HG02840 (cell line): ENCODE measurements around the gene ZKSCAN7.
"Not testable (repeated sequence)": the region's sequence is repeated elsewhere in the genome, so short reads cannot be mapped to it uniquely, and the experiment has no call there.

Experiments
- ATAC-seq: cut with Tn5 transposase; IDR thresholded peaks from one replicate; pipeline ENCODE4 v1.9.1; 2021; ENCODE audit warnings: mild to moderate bottlenecking, moderate library complexity, moderate number of reproducible peaks; ENCODE audit not compliant: unreplicated experiment, low FRiP score

The ZKSCAN7 gene

DNA sequence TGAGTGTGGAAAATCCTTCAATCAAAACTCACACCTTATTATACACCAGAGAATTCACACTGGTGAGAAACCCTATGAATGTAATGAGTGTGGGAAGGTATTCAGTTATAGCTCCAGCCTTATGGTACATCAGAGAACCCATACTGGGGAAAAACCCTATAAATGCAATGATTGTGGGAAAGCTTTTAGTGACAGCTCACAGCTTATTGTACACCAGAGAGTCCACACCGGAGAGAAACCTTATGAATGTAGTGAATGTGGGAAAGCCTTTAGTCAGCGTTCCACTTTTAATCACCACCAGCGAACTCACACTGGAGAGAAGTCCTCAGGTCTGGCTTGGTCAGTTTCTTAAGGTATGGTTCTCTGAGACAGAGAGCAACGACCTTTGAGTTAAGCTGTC, 16.0 kb downstream of the ZKSCAN7 start:
- no peak for ATAC-seq

DNA sequence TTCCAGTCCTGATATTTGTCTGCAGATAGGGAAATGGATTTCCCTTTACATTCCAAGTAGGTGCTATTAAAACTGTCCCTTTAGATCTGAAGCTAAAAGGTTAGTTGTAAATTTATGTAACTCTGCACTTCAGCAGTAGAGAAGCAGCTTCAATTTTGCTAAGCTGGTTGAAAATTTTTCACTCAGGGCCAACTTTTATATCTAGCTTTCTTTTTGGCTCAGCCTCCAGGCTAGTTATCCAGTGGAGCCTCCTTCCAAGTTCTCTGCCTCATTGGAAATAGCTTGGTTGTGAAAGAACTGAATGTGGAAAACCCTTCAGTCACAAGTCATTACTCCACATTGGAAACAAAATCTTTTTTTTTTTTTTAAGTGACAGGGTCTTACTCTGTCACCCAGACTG, 21.6 kb downstream of the ZKSCAN7 start:
- ATAC-seq: no peak

DNA sequence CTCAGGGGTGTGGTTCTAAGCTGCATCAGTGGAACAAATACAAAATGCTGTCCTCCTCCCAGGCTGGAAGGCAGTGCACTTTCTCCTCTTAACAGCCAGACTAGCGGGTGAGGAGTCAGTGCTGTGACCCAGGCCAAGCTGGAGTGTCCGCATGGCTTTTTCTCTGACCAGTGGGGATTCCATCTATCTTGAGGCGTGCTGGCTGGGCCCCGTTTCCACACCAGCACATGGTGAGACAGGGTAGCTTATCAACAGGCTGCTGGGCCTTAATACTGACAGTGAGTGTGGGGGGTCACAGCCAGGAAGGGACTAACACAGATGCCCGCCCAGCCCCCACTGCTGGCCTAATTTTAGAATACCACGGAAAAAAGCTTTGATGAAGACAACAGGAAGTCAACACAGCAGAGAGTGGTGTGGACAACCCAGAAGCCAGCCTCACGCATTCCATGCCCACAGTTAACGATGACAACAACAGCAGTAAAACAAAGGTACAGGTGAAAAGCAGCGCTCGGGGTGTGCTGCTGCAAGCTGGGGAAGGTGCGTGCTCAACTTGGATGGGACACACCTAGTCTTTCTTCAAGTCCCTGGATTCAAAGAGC, 22.5 kb downstream of the ZKSCAN7 start:
- ATAC-seq: not testable (repeated sequence)

DNA sequence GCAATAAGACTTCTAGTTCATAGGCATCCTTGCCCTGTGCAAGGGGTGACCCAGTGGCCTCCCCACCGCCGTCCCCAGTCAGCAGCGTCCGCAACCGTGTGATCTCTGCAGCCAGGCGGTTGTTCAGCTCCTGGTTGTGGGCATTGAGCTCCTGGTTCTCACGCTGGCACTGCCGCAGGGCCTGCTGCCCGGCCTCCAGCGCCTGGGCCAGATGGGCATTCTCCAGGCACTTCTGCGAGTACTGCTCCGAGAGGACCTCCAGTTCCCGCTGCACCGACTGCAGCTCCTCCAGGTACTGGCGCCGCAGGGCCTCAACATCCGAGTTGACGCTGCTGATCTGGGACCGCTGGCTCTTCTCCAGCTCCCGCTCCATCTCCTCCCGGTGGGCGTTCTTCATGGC, 23.3 kb downstream of the ZKSCAN7 start:
- not testable (repeated sequence) for ATAC-seq

DNA sequence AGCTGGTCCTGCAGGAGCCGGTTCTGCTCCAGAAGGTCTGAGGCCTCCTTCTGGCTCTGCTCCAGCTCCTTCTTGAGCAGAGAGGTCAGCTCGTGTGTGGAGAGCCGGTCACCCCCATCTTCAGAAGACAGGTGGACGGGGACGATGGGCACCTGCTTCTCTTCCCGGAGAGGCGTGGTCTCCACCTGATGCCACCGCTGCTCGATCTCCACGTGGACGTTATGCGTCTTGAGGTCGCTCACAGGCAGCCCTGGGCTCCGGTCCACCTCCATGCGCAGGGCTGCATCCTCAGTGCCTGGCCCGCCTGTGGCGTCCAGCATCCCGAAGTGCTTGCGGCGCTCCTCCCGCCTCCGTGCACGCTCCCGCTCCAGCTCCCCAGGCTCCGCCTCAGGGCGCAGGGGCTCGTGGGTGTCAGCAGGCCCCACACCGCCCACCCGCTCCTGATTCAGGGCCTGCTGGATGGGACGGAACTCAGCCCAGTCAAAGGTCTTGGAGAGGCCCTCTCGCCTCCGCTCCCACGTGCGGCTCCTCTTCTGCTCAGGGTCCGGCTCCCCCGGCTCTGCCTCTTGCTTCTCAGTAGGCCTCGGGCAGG, 24.0 kb downstream of the ZKSCAN7 start:
- not testable (repeated sequence) for ATAC-seq

DNA sequence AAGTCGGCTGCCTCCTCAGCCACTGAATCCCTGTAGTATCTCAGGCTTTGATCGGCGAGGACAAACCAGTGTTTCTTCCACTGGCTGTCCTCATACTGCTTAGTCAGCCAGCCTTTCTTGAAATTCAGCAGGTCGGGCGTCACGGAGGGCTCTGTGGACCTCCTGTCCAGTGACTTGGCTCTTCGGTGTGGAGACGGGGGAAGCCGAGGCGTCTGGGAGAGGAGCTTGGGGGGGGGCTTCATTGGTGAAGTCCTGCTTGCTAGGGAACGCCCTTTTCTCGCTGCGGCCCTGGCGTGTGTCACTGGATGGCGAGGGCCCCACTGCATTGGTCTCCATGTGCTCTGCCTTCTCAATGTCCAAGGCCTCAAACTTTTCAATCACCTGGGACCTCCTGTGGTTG, 24.8 kb downstream of the ZKSCAN7 start:
- ATAC-seq: not testable (repeated sequence)

DNA sequence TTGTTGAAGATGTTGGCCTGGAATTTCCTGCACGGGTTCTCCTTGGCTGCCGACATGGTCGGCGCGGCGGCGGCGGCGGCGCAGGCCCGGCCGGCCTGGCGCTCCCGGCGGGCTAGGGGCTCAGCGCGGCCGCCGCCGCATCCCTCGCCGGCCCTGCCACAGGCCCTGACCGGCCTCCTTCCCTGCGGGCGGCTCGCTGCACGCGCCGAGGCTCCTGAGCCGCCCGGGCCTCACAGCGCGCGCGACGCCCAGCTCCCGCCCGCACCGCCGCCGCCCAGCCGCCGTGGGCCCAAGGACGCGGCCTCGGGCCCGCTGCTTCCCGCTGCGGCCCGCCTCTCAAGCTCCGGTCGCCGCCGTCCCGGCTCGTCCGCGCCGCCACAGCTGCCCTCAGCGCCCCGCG, 26.0 kb downstream of the ZKSCAN7 start:
- ATAC-seq: not testable (repeated sequence)

DNA sequence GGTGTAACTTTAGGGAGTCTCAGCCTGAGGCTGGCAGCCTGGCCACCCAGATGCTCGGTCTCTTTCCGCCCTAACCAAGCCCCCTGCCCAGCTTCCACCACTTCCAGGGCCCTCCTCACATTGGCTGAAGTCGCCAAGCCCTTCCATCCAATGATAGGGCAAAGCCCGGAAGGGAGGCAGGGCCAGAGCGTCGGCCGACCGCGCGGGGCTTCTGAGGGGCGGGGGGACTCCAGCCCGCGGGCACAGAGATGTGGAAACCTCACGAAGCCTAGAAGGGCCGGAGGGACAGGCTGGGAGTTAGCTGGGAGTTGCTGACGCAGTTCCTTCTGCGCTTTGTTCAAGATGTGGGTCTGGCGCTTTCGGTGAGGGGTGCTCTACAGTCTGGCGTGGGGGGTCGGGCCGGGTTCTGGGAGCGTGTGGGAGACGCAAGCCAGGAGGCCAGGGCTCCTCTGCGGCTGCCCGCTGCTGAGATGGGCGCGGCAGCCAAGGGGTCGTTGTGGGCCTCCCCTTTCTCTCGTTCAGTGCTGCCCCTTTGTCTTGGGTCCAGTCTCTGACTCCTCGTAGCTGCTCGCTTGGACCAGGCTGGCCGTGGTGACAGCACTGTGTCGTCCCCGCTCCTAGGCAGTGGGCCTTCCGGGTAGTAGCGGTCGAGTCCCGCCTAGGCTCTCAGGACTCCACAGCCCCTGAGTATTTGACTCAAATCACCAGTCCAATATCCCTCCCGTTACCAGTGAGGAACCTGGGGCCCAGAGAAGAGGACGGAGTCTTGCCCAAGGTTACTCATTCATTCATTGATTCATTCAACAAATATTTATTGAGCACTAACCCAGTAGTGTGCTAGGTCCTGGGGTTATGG, 29.9 kb downstream of the ZKSCAN7 start, which contains the start of gene ZNF660:
Gene ZNF660, plus strand, starts transcription at position 319 of the 856 bp plus-strand sequence. CDS start 9,230 bp downstream, outside the sequence.
- no peak for ATAC-seq

DNA sequence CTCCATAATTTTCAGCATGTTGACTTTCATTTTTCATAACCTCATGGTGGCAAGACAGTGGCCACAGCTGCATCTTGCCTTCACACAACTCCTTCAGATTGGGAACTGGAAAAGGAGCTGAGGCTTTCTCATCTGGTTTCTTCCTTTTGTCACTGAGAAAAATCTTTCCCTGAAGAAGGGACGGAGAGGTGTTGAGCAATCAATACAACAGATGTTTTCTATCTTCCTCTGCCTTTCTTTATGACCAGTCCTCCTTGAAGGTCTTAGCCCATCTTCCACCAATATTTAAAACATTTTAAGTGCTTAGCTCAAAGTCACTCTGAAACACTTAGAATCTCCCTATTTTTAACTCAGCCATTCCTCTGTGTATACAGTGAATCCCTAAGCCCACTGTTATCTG, 41.6 kb downstream of the ZKSCAN7 start:
- ATAC-seq: no peak

DNA sequence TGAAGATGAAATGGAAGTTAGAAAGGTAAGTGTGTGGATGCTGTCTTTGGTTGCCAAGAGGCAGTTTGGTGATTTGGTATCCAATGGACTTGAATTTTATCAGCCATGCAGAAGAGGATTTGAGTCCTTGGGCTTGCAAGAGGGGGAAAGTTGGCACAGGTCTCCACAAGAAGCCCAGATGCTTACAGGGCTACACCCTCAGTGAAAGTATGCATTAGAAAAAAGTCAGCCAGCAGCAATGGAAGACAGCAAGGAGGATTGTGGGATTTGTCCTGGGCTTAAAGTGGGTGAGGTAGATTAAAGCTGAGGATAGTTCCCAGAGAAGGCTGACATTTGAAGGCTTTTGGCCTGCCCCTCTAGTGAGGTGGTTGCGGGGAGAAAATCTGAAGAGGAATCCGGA, 46.8 kb downstream of the ZKSCAN7 start:
- ATAC-seq: no peak

DNA sequence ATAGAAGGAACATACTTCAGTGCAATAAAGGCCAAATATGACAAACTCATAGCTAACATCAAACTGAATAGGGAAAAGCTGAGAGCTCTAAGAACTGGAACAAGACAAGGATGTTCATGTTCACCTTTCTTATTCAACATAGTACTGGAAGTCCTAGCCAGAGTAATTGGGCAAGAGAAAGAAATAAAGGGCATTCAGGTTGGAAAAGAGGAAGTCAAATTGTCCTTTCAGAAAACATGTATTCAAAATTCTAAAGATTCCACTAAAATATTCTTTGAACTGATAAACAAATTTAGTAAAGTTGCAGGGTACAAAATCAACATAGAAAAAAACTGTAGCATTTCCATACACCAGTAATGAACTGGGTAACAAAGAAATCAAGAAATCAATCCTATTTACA, 57.7 kb downstream of the ZKSCAN7 start:
- no peak for ATAC-seq
